ENCODE measurements around the gene PLOD3.

PLOD3 gene

GRCh38 chr7:101212014-101212413, 5.4 kb downstream of the PLOD3 start:
- Histone ChIP-seq H3K4me1 (ENCODE audit: control insufficient read depth, low read length) (peaks cover 8% of the 10 kb centered on the region), H3F3A (ENCODE audit: control insufficient read depth, insufficient read depth) (no peaks in the 10 kb centered on the region), H3K4me3 (ENCODE audit: low read length) (no peak overlapping the region), H4K20me1 (ENCODE audit: control insufficient read depth, insufficient read depth, low read depth, low read length) (no peaks in the 10 kb centered on the region), H3K36me3 (ENCODE audit: control insufficient read depth, low read length) (no peaks in the 10 kb centered on the region; the same call in 1 of the 2 replicates), H3K9me3 (ENCODE audit: control insufficient read depth, insufficient read depth, low read length) (no peaks in the 10 kb centered on the region), H3K27ac (ENCODE audit: low read depth, low read length) (no peak overlapping the region), H3K9me2 (replicated peaks; ENCODE audit: control insufficient read depth, low read length) (no peaks in the 10 kb centered on the region), H3K4me2 (ENCODE audit: low read length) (no peak overlapping the region), H3K79me2 (ENCODE audit: control insufficient read depth, low read length) (0 out of 2 replicates have a peak, but pooled peaks cover 2% of the 10 kb centered on the region), H3K27me3 (ENCODE audit: control insufficient read depth, low read length) (no peaks in the 10 kb centered on the region)
- no peak for TF ChIP-seq CTCF (IDR thresholded peaks at IDR 0.05; ENCODE audit: low read depth, low read length, poor library complexity, severe bottlenecking)
- no peak for TF ChIP-seq EZH2phosphoT487 (IDR thresholded peaks at IDR 0.05; ENCODE audit: borderline replicate concordance, low read length)

DNA sequence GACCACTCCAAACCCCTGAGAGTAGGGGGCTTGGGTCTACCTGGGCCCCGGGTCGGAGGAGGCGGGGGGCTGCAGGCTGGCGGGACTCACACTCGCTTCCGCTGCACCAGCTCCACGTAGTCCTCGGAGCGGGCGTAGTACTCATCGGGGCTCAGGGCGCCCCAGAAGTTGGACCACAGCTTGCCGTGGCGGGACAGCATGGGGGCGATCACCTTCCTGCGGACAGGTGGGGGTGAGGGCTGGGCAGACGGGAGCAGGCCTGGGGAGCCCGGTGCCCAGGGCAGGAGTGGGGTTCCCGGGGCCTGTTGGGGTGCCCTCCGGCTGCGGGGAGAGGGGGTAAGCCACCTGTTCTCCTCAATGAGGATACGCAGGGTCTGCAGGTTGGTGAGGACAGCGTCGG, 5.9 kb downstream of the PLOD3 start:
- no peaks in the 10 kb centered on the region; the same call in 1 of the 2 replicates for H3K36me3 ChIP-seq (ENCODE audit: control insufficient read depth, low read length)
- no peaks in the 10 kb centered on the region for H3K9me2 ChIP-seq (replicated peaks; ENCODE audit: control insufficient read depth, low read length)
- no peak overlapping the region for H3K27ac ChIP-seq (ENCODE audit: low read depth, low read length)
- H3K27me3 ChIP-seq (ENCODE audit: control insufficient read depth, low read length): no peaks in the 10 kb centered on the region
- H3K79me2 ChIP-seq (ENCODE audit: control insufficient read depth, low read length): no peaks in the 10 kb centered on the region
- H3K9me3 ChIP-seq (ENCODE audit: control insufficient read depth, insufficient read depth, low read length): no peaks in the 10 kb centered on the region
- no peak overlapping the region for H3K4me3 ChIP-seq (ENCODE audit: low read length)
- no peaks in the 10 kb centered on the region for H4K20me1 ChIP-seq (ENCODE audit: control insufficient read depth, insufficient read depth, low read depth, low read length)
- TF ChIP-seq EZH2phosphoT487 (IDR thresholded peaks at IDR 0.05; ENCODE audit: borderline replicate concordance, low read length) (no peak), CTCF (IDR thresholded peaks at IDR 0.05; ENCODE audit: low read depth, low read length, poor library complexity, severe bottlenecking) (no peak)
- H3K4me1 ChIP-seq (ENCODE audit: control insufficient read depth, low read length): peaks cover 3% of the 10 kb centered on the region
- H3F3A ChIP-seq (ENCODE audit: control insufficient read depth, insufficient read depth): no peaks in the 10 kb centered on the region
- H3K4me2 ChIP-seq (ENCODE audit: low read length): no peak overlapping the region

GRCh38 chr7:101210143-101210542, 7.2 kb downstream of the PLOD3 start:
- no peaks in the 10 kb centered on the region; the same call in 1 of the 2 replicates for H3K36me3 ChIP-seq (ENCODE audit: control insufficient read depth, low read length)
- no peak overlapping the region for H3K4me3 ChIP-seq (ENCODE audit: low read length)
- H3K4me1 ChIP-seq (ENCODE audit: control insufficient read depth, low read length): no peaks in the 10 kb centered on the region
- H3K27ac ChIP-seq (ENCODE audit: low read depth, low read length): no peak overlapping the region
- no peak for TF ChIP-seq CTCF (IDR thresholded peaks at IDR 0.05; ENCODE audit: low read depth, low read length, poor library complexity, severe bottlenecking)
- TF ChIP-seq EZH2phosphoT487 (IDR thresholded peaks at IDR 0.05; ENCODE audit: borderline replicate concordance, low read length): no peak
- H3K9me2 ChIP-seq (replicated peaks; ENCODE audit: control insufficient read depth, low read length): no peaks in the 10 kb centered on the region
- no peaks in the 10 kb centered on the region for H3K27me3 ChIP-seq (ENCODE audit: control insufficient read depth, low read length)
- H3K79me2 ChIP-seq (ENCODE audit: control insufficient read depth, low read length): no peaks in the 10 kb centered on the region
- no peak overlapping the region for H3K4me2 ChIP-seq (ENCODE audit: low read length)
- no peaks in the 10 kb centered on the region for H3K9me3 ChIP-seq (ENCODE audit: control insufficient read depth, insufficient read depth, low read length)
- H4K20me1 ChIP-seq (ENCODE audit: control insufficient read depth, insufficient read depth, low read depth, low read length): no peaks in the 10 kb centered on the region
- H3F3A ChIP-seq (ENCODE audit: control insufficient read depth, insufficient read depth): no peaks in the 10 kb centered on the region

Measured in DOHH2 (cell line).